Naive B cell (primary cell): Measurements from ENCODE around the gene DSCAM. TPM values are rescaled to one million over a fixed set of nuclear protein-coding genes. Genes with fewer than 3 reads are reported as not detected.
"Not testable (repeated sequence)": the region's sequence is repeated elsewhere in the genome, so short reads cannot be mapped to it uniquely, and the experiment has no call there.

Experiments
- ATAC-seq, 2 donors: fragments of 150-1000 bp; cut with Tn5 transposase; 2 replicates each; pipeline ENCODE4 v1.10.0; 2021; ENCODE audit warnings: low read depth in 2 of 2, mild to moderate bottlenecking in 2 of 2, moderate library complexity in 2 of 2
- DNase-seq: peaks from one replicate; pipeline ENCODE4 v3.0.0; 2022
- H3K27ac Mint-ChIP-seq, 6 donors: one replicate each; pipeline ENCODE4 v1.8.0; 2020 to 2022; ENCODE audit warnings: mild to moderate bottlenecking in 6 of 6, mixed read lengths in 6 of 6, moderate library complexity in 5 of 6, inconsistent platforms in 2 of 6
- H3K27me3 Mint-ChIP-seq, 3 donors: one replicate each; pipeline ENCODE4 v1.8.0; 2021 to 2022; ENCODE audit warnings: mixed read lengths in 3 of 3, mild to moderate bottlenecking in 1 of 3
- H3K36me3 Mint-ChIP-seq, 2 donors: one replicate each; pipeline ENCODE4 v1.8.0; 2020 to 2022; ENCODE audit warnings: mixed read lengths in 2 of 2, inconsistent platforms in 1 of 2, mild to moderate bottlenecking in 1 of 2
- H3K4me1 Mint-ChIP-seq, 3 donors: one replicate each; pipeline ENCODE4 v1.8.0; 2020 to 2022; ENCODE audit warnings: mixed read lengths in 3 of 3, inconsistent platforms in 1 of 3, mild to moderate bottlenecking in 1 of 3, moderate library complexity in 1 of 3
- H3K4me3 Mint-ChIP-seq, 8 donors: one replicate each; pipeline ENCODE4 v1.8.0; 2020 to 2022; ENCODE audit warnings: mild to moderate bottlenecking in 8 of 8, mixed read lengths in 8 of 8, moderate library complexity in 8 of 8, inconsistent platforms in 2 of 8
- H3K9me3 Mint-ChIP-seq, 7 donors: one replicate each; pipeline ENCODE4 v1.8.0; 2020 to 2022; ENCODE audit warnings: mixed read lengths in 7 of 7, mild to moderate bottlenecking in 5 of 7, inconsistent platforms in 2 of 7, moderate library complexity in 1 of 7
- polyA plus RNA-seq, 6 donors: library from polyadenylated mRNA; unstranded; fragments of 300-500 nt; fragmentation: Illumina TruSeq; gene quantifications; one replicate each; pipeline ENCODE4 v1.2.3, GENCODE V29; 2021; ENCODE audit warnings: low read depth in 6 of 6

DSCAM gene
- polyA plus RNA-seq, 6 donors from 2014 or later = not detected

DNA sequence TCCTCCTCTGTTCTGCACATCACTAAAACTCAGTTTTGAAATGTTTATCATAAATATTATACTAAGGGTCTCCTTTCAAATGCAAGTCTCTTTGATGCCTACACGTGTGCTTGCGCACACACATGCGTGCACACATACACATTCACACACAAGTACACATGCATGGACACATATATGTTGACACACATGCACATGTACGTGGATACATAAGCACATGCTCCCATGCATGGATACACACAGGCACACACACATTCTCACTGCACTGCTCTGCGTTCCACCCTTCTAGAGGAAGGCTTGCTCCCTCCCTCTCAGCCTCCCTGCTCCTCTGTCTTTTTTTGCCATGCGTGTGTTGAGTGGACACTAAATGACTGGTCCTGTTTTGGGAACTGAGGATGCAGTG is 817.1 kb downstream of the DSCAM start:
- no peaks in the 10 kb centered on the region for H3K4me1 Mint-ChIP-seq
- no peaks in the 10 kb centered on the region for H3K36me3 Mint-ChIP-seq
- H3K27ac Mint-ChIP-seq = no peak overlapping the region
- ATAC-seq = no peak
- peaks cover 6 to 12% (median 9%) of the 10 kb centered on the region in 3 donors for H3K27me3 Mint-ChIP-seq
- no peak overlapping the region for H3K4me3 Mint-ChIP-seq
- peaks cover 0 to 13% (median 0%) of the 10 kb centered on the region in 7 donors for H3K9me3 Mint-ChIP-seq
- no peak for DNase-seq

DNA sequence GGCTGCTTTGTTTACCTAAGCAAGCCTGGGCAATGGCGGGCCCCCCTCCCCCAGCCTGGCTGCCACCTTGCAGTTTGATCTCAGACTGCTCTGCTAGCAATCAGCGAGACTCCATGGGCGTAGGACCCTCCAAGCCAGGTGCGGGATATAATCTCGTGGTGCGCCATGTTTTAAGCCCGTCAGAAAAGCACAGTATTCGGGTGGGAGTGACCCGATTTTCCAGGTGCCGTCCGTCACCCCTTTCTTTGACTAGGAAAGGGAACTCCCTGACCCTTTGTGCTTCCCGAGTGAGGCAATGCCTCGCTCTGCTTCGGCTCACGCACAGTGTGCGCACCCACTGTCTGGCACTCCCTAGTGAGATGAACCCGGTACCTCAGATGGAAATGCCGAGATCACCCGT is 818.6 kb downstream of the DSCAM start:
- H3K4me3 Mint-ChIP-seq, DNase-seq, H3K36me3 Mint-ChIP-seq, H3K4me1 Mint-ChIP-seq, H3K27ac Mint-ChIP-seq, ATAC-seq: not testable (repeated sequence)
- H3K9me3 Mint-ChIP-seq = peaks cover 0 to 13% (median 0%) of the 10 kb centered on the region in 7 donors
- peaks cover 6 to 12% (median 9%) of the 10 kb centered on the region in 3 donors for H3K27me3 Mint-ChIP-seq

DNA sequence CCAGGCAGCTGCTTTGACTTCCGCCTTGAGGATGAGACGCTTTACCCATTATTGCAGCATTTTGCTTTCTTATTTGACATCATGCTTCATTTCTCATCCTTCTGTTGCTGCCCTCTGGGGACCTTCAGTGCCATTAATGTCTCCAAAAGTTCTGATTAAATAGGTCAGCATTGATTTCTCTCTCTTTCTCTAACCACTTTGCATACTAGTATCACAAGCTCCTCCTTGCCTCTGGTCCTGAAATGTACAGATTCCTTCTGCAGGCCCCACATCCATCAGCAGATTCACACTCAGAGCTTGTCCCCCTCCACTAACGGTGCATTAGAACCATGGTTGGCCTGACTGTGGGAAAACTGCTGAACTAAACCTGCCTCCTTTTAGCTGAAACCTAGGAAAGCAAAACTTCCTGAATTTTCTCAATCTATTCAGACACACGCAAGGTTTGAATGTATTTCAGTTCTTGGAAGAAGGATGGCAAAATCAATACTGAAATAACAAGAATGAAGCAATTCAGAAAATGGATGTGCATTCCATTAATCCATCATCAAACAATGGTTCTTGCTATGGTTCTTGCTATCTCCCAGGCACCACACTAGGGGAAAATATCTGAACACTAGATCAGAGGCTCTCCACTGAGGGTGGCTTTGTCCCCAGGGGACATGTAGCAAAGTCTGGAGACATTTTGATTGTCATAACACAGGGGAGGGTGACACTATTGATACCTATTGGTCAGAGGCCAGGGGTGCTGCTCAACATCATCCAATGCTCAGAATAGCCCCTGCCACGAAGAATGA is 825.2 kb downstream of the DSCAM start:
- ATAC-seq = no peak
- Mint-ChIP-seq H3K9me3 (peaks cover 0 to 13% (median 3%) of the 10 kb centered on the region in 7 donors), H3K27ac (no peak overlapping the region)

GRCh38 chr21:40020651-40021050 is 826.3 kb downstream of the DSCAM start:
- H3K27ac Mint-ChIP-seq = peak overlapping the region in 1 of 6 donors; percentile 81
- ATAC-seq = no peak
- no peak overlapping the region for H3K4me3 Mint-ChIP-seq
- H3K4me1 Mint-ChIP-seq = no peaks in the 10 kb centered on the region
- H3K9me3 Mint-ChIP-seq = peaks cover 0 to 13% (median 6%) of the 10 kb centered on the region in 7 donors
- H3K36me3 Mint-ChIP-seq = no peaks in the 10 kb centered on the region
- DNase-seq = no peak
- peaks cover 0 to 8% (median 0%) of the 10 kb centered on the region in 3 donors for H3K27me3 Mint-ChIP-seq

More for the DNA sequence above, 825.2 kb downstream of the DSCAM start:
- DNase-seq = no peak
- no peaks in the 10 kb centered on the region for H3K36me3 Mint-ChIP-seq
- no peak overlapping the region for H3K4me3 Mint-ChIP-seq
- peaks cover 0 to 8% (median 0%) of the 10 kb centered on the region in 3 donors for H3K27me3 Mint-ChIP-seq
- H3K4me1 Mint-ChIP-seq = no peaks in the 10 kb centered on the region

GRCh38 chr21:40018871-40019475 is 828.0 kb downstream of the DSCAM start:
- no peaks in the 10 kb centered on the region for H3K4me1 Mint-ChIP-seq
- no peak overlapping the region for H3K4me3 Mint-ChIP-seq

GRCh38 chr21:40016667-40017066 is 830.3 kb downstream of the DSCAM start:
- H3K9me3 Mint-ChIP-seq = peaks cover 3 to 19% (median 11%) of the 10 kb centered on the region in 7 donors
- peaks cover 0 to 8% (median 0%) of the 10 kb centered on the region in 3 donors for H3K27me3 Mint-ChIP-seq
- H3K36me3 Mint-ChIP-seq = no peaks in the 10 kb centered on the region
- H3K4me1 Mint-ChIP-seq = no peaks in the 10 kb centered on the region
- ATAC-seq = no peak
- DNase-seq = no peak
- peak overlapping the region in 1 of 6 donors; percentile 61 for H3K27ac Mint-ChIP-seq
- H3K4me3 Mint-ChIP-seq = no peak overlapping the region

More at GRCh38 chr21:40018871-40019475, 828.0 kb downstream of the DSCAM start:
- ATAC-seq = no peak
- DNase-seq = no peak
- no peaks in the 10 kb centered on the region for H3K36me3 Mint-ChIP-seq
- H3K27me3 Mint-ChIP-seq = peaks cover 0 to 8% (median 0%) of the 10 kb centered on the region in 3 donors
- no peak overlapping the region for H3K27ac Mint-ChIP-seq
- H3K9me3 Mint-ChIP-seq = peaks cover 0 to 19% (median 11%) of the 10 kb centered on the region in 7 donors

GRCh38 chr21:40016234-40016633 is 830.7 kb downstream of the DSCAM start:
- Mint-ChIP-seq H3K4me1 (no peaks in the 10 kb centered on the region), H3K36me3 (no peaks in the 10 kb centered on the region), H3K27ac (peak overlapping the region in 1 of 6 donors; percentile 61), H3K4me3 (no peak overlapping the region), H3K9me3 (peaks cover 3 to 19% (median 11%) of the 10 kb centered on the region in 7 donors), H3K27me3 (peaks cover 0 to 8% (median 0%) of the 10 kb centered on the region in 3 donors)
- DNase-seq = no peak
- ATAC-seq = no peak

- peaks cover 3 to 16% (median 11%) of the 10 kb centered on the region in 7 donors for H3K9me3 Mint-ChIP-seq
- H3K4me1 Mint-ChIP-seq = no peaks in the 10 kb centered on the region
- H3K27ac Mint-ChIP-seq = no peak overlapping the region
- H3K27me3 Mint-ChIP-seq = peaks cover 0 to 8% (median 0%) of the 10 kb centered on the region in 3 donors
- H3K36me3 Mint-ChIP-seq = no peaks in the 10 kb centered on the region
- H3K4me3 Mint-ChIP-seq = no peak overlapping the region
- ATAC-seq = no peak
- DNase-seq = no peak
These were observed 831.1 kb downstream of the DSCAM start for GRCh38 chr21:40015818-40016217.

- ATAC-seq (no peak), DNase-seq (no peak)
- H3K9me3 Mint-ChIP-seq = peaks cover 3 to 10% (median 8%) of the 10 kb centered on the region in 7 donors
- H3K36me3 Mint-ChIP-seq = no peaks in the 10 kb centered on the region
- no peak overlapping the region for H3K4me3 Mint-ChIP-seq
- H3K27me3 Mint-ChIP-seq = no peaks in the 10 kb centered on the region
- H3K27ac Mint-ChIP-seq = peak overlapping the region in 1 of 6 donors; percentile 57
- no peaks in the 10 kb centered on the region for H3K4me1 Mint-ChIP-seq
These were observed 832.6 kb downstream of the DSCAM start for GRCh38 chr21:40014394-40014793.

- Mint-ChIP-seq H3K36me3 (no peaks in the 10 kb centered on the region), H3K9me3 (peaks cover 3 to 10% (median 8%) of the 10 kb centered on the region in 7 donors), H3K27me3 (no peaks in the 10 kb centered on the region), H3K4me1 (no peaks in the 10 kb centered on the region), H3K4me3 (no peak overlapping the region), H3K27ac (no peak overlapping the region)
- DNase-seq (no peak), ATAC-seq (no peak)
These were observed 833.8 kb downstream of the DSCAM start for GRCh38 chr21:40013001-40013735.

- Mint-ChIP-seq H3K4me3 (no peak overlapping the region), H3K27ac (no peak overlapping the region), H3K36me3 (no peaks in the 10 kb centered on the region), H3K27me3 (no peaks in the 10 kb centered on the region), H3K9me3 (peaks cover 3 to 10% (median 8%) of the 10 kb centered on the region in 7 donors), H3K4me1 (no peaks in the 10 kb centered on the region)
- DNase-seq (no peak), ATAC-seq (no peak)
These were observed 835.6 kb downstream of the DSCAM start for GRCh38 chr21:40011371-40011770.

GRCh38 chr21:40002978-40003377 is 844.0 kb downstream of the DSCAM start:
- H3K4me3 Mint-ChIP-seq = no peak overlapping the region
- DNase-seq = no peak
- H3K9me3 Mint-ChIP-seq = peaks cover 0 to 9% (median 7%) of the 10 kb centered on the region in 7 donors
- H3K27ac Mint-ChIP-seq = no peak overlapping the region
- no peak for ATAC-seq
- H3K27me3 Mint-ChIP-seq = peaks cover 0 to 8% (median 0%) of the 10 kb centered on the region in 3 donors
- H3K4me1 Mint-ChIP-seq = peaks cover 0 to 3% (median 0%) of the 10 kb centered on the region in 3 donors
- H3K36me3 Mint-ChIP-seq = no peaks in the 10 kb centered on the region

DNA sequence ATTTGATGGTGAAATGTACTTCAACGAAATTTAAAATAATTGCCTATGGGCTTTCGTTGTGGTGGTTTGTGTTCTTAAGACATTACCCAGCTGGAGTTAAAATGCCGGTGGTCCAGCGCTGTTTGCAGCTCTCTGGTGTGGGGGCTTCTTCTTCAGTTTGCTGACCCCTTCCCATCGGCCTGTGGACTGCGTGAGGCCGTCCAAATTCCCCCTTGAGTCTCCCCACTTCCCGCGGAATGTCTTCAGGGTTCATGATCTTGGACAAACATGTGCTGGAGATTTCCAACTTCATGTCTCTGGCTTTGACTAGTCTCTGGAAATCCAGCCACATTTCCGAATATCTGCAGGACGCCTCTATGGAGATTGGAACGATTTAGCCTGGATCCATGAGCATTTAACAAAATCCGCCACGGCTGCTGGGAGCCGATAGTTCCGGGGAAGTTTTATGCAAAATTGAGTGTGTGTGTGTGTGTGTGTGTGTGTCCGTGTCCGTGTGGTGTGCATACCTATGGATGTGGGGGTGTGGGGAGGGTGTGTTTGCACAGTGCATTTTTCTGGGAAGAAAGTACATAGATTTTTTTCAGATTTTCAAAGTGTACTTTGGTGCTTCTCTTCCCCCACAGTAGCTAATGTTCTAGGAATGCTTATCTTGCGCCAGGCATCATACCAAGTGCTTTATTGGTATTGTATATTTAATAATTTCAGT is 862.5 kb downstream of the DSCAM start:
- Mint-ChIP-seq H3K36me3 (no peaks in the 10 kb centered on the region), H3K4me1 (no peaks in the 10 kb centered on the region), H3K4me3 (no peak overlapping the region), H3K9me3 (peaks cover 0 to 3% (median 0%) of the 10 kb centered on the region in 7 donors), H3K27ac (no peak overlapping the region), H3K27me3 (no peaks in the 10 kb centered on the region)
- DNase-seq = no peak
- no peak for ATAC-seq
